Esophagus (tissue), 2 donors: Measurements from ENCODE around the gene KYNU. TPM values are rescaled to one million over a fixed set of nuclear protein-coding genes. Genes with fewer than 3 reads are reported as not detected.
"Not testable (repeated sequence)": the region's sequence is repeated elsewhere in the genome, so short reads cannot be mapped to it uniquely, and the experiment has no call there.

Source experiments
- H3K27ac ChIP-seq, 2 donors: one replicate each; pipeline ENCODE4 v1.5.1; 2013; ENCODE audit warnings: low read depth in 2 of 2, mild to moderate bottlenecking in 2 of 2, inconsistent platforms in 1 of 2, low read length in 1 of 2, moderate library complexity in 1 of 2
- H3K27me3 ChIP-seq, 2 donors: one replicate each; pipeline ENCODE4 v1.6.1; 2013; ENCODE audit warnings: low read length in 2 of 2, control low read depth in 1 of 2, mild to moderate bottlenecking in 1 of 2; ENCODE audit not compliant: insufficient read depth in 2 of 2, control insufficient read depth in 1 of 2
- H3K36me3 ChIP-seq, 2 donors: one replicate each; pipeline ENCODE4 v1.6.1; 2013; ENCODE audit warnings: low read length in 1 of 2; ENCODE audit not compliant: control insufficient read depth in 2 of 2, insufficient read depth in 2 of 2
- H3K4me1 ChIP-seq, 2 donors: one replicate each; pipeline ENCODE4 v1.6.1; 2013; ENCODE audit warnings: low read length in 1 of 2; ENCODE audit not compliant: control insufficient read depth in 2 of 2, insufficient read depth in 2 of 2
- H3K4me3 ChIP-seq, 2 donors: one replicate each; pipeline ENCODE4 v1.5.1; 2013; ENCODE audit warnings: low read length in 2 of 2, mild to moderate bottlenecking in 2 of 2, low read depth in 1 of 2, moderate library complexity in 1 of 2
- H3K9me3 ChIP-seq, 2 donors: one replicate each; pipeline ENCODE4 v1.6.1; 2013; ENCODE audit warnings: mild to moderate bottlenecking in 2 of 2, low read depth in 1 of 2, low read length in 1 of 2, moderate library complexity in 1 of 2; ENCODE audit not compliant: control insufficient read depth in 2 of 2, insufficient read depth in 1 of 2
- WGBS, 2 donors: extraction: QIAGEN DNeasy Blood & Tissue Kit; methylation state at CpG; one replicate each; pipeline ENCODE4 v1.1.7; 2013; 5-methylcytosine and 5-hydroxymethylcytosine counted together
- polyA plus RNA-seq, 2 donors: library from polyadenylated mRNA; stranded (reverse); fragments of 200-250 nt; gene quantifications; one replicate each; pipeline ENCODE4 v1.2.3, GENCODE V29; 2013
- donor health status: healthy with polysubstance abuse.
- donor health status: Bipolar disorder and iron deficiency.

KYNU gene
- polyA plus RNA-seq, 2 donors, result 2.4 to 2.7 TPM

DNA sequence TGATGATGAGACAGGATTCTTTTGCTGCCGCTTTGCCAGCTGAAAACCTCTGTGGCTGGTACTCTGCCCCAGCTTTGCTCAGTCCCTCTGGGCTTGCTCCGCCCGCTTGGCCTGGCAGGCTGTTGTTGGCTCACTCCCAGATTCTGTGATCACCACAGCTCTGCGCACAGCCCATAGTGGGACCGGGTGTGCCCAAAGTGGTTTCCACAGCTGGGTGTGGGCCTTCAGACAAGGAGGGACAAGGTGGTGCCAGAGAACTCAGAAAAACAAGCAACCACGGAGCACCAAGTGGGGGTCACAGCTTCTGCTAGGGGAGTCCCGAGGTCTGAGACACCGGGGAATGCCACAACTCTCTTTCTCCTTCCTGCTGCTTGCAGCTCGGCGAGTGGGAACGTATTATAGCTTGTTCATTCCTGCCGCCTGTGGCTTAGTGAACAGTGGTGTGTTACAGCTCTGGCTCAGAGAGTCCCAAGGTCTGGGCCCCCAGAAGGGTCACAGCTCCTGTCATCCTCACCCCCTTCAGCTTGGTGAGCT, 9.2 kb upstream of the KYNU start:
- H3K27me3 ChIP-seq, result no peaks in the 10 kb centered on the region
- H3K36me3 ChIP-seq, result no peaks in the 10 kb centered on the region
- peak overlapping the region; percentile 88 to 89 for H3K27ac ChIP-seq
- peak overlapping the region in 1 of 2 donors; percentile 2 for H3K4me3 ChIP-seq
- no peaks in the 10 kb centered on the region for H3K9me3 ChIP-seq
- H3K4me1 ChIP-seq, result peaks cover 0 to 7% of the 10 kb centered on the region in 2 donors
- 32 to 51% methylated on average over 12 of the region's 12 CpGs for WGBS, 2 donors

DNA sequence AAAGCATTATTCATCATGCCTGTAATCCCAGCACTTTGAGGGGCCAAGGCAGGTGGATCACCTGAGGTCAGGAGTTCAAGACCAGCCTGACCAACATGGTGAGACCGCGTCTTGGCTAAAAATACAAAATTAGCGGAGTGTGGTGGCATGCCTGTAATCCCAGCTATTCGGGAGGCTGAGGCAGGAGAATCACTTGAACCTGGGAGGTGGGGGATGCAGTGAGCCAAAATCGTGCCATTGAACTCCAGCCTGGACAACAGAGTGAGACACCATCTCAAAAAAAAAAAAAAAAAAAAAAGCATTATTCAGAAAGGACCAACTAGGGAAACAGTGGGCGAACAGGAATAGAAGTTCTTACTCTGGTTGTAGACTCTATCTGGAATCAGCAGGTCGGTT, 8.4 kb upstream of the KYNU start:
- H3K27ac ChIP-seq, result peak overlapping the region in 1 of 2 donors; percentile 88

DNA sequence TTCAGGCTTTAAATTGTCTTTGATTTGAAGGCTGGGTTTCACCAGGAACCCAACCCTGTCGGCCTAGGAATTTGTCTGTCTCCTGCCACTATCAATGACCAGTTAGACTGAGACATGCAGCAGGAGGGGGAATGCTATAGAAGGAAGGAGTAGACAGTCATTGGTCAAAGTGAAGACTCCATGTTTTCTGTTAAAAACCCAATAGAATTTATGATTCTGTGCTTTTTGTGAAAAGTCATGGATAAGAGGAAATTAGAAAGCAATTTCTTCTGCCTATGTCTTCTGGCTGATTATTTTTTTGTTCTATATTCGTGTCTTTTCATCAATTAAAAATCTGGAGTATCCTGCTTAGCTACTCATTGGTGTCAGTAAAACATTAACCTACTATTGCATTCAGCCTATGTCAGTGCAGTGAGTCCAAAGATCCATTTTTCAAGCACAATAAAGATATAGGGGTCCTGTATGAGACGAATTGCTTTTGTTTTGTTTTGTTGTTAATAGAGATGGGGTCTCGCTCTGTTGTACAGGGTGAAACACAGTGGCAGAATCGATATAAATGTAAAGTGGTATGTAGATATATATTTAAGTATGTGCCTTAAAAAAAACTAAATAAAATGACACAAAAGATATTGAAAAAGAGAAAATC, 7.9 kb upstream of the KYNU start:
- Histone ChIP-seq H3K27ac (no peak overlapping the region), H3K4me3 (no peak overlapping the region), H3K27me3 (no peaks in the 10 kb centered on the region), H3K4me1 (peaks cover 2 to 7% of the 10 kb centered on the region in 2 donors), H3K9me3 (no peaks in the 10 kb centered on the region), H3K36me3 (no peaks in the 10 kb centered on the region)
- WGBS, 2 donors, result 68 to 87% methylated on average over 5 of the region's 5 CpGs

More for the DNA sequence above, 8.4 kb upstream of the KYNU start:
- WGBS, 2 donors, result 82 to 90% methylated on average over 7 of the region's 7 CpGs
- H3K9me3 ChIP-seq, H3K4me3 ChIP-seq, H3K4me1 ChIP-seq, H3K36me3 ChIP-seq, H3K27me3 ChIP-seq: not testable (repeated sequence)

DNA sequence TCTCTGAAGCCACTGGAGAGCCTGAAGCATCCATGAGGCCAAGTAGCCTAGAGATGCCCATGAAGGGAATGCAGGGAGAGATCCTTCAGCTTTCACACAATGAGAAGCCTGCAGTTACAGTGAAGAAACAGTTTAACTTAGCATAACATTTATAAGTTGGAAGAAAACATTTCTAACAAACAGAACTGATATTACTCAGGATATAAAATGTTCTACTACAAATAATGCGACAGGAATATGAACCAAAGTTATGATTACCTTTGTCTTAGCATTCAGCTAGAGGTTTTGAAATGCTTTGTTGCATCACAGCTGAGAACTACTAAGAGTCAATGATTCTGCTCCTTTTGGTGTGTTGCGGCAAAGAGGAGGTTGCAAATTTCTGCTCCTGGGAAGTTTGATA, 6.9 kb upstream of the KYNU start:
- H3K27me3 ChIP-seq, result no peaks in the 10 kb centered on the region
- WGBS, 2 donors, result 90 to 92% methylated on average over 2 of the region's 2 CpGs
- no peaks in the 10 kb centered on the region for H3K36me3 ChIP-seq
- no peaks in the 10 kb centered on the region for H3K9me3 ChIP-seq
- H3K27ac ChIP-seq, result no peak overlapping the region
- peaks cover 2 to 7% of the 10 kb centered on the region in 2 donors for H3K4me1 ChIP-seq
- no peak overlapping the region for H3K4me3 ChIP-seq

DNA sequence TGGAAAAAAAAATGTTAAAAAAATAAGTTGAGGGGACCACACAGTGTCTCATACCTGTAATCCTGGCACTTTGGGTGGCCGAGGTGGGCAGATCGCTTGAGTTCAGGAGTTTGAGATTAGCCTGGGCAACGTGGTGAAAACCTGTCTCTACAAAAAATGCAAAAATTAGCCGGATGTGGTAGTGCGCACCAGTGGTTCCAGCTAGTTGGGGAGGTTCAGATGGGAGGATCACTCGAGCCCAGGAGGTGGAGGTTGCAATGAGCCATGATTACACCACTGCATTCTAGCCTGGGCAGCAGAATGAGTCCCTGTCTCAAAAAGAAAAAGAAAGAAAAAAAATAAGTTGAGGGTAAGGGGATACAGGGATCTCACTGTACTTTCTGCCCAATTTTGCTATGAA, 6.1 kb upstream of the KYNU start:
- Histone ChIP-seq H3K9me3 (no peaks in the 10 kb centered on the region), H3K4me3 (no peak overlapping the region), H3K4me1 (peaks cover 2 to 7% of the 10 kb centered on the region in 2 donors), H3K27me3 (no peaks in the 10 kb centered on the region), H3K27ac (no peak overlapping the region), H3K36me3 (no peaks in the 10 kb centered on the region)
- WGBS, 2 donors, result 86 to 92% methylated on average over 6 of the region's 6 CpGs

DNA sequence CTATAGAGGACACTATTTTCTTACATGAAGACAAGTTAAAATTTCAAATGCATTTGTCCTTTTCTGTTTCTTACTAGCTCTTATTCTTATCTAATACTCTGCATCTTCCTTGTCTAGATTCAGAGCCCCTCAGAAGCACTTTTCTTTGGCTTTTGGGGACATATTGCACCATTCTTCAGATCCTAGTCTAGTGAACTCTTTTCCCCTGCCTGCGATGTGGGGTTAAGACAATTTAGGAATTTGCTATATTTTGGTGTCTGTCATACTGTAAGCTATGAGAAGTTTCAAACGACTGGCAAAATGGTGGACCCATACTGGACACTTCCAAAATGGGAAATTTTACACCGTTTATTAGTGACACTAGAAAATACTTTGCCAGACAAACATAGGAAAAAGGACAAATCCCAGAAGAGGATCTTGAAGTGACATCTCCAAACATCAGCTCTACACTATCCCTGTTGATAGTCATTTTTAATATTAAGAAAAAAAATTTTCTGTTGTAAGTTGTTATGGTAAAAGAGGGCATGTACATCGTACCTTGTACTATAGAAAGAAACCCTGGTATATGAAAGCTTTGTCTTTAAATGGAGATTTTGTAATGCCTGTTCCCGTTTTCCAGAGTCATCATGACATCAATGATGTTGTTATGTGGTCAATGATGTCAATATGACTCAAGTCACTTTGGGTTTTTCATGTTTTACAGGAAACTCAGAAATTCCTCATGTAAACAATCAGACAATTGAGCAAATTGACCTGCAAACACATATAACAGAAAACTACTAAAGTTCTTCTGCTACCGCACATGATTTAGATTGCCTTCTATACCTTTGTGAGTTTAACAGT, 4.4 kb upstream of the KYNU start:
- H3K9me3 ChIP-seq, result no peaks in the 10 kb centered on the region
- no peaks in the 10 kb centered on the region for H3K36me3 ChIP-seq
- no peak overlapping the region for H3K4me3 ChIP-seq
- 73 to 79% methylated on average over 6 of the region's 6 CpGs for WGBS, 2 donors
- H3K27me3 ChIP-seq, result no peaks in the 10 kb centered on the region
- H3K4me1 ChIP-seq, result peaks cover 2 to 7% of the 10 kb centered on the region in 2 donors
- H3K27ac ChIP-seq, result no peak overlapping the region

DNA sequence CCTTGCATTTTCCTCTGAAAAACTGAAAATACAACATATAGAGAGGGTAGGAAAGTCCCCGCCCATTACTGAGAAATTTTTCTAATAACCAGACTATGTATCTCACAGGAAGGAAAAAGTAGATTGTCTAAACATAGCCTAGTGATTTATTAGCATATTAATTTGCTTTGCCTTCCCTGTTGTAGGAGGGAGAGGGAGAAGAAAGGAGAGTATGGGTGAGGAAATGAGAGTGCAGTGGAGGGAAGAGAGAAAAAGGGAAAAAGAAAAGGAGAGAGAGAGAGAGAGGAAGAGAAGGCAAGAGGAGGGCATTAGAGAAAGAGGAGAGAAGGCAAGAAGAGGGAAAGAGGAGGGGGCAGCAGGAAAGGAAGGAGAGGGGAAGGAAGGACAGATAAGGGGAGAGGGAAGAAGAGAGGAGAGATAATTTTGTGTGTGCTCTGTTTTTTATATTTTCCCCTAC, 3.6 kb upstream of the KYNU start:
- H3K4me1 ChIP-seq, result peaks cover 2% of the 10 kb centered on the region in 2 donors
- no peaks in the 10 kb centered on the region for H3K9me3 ChIP-seq
- H3K27me3 ChIP-seq, result no peaks in the 10 kb centered on the region
- WGBS, 2 donors, result 80 to 81% methylated on average over 1 of the region's 1 CpG
- peak overlapping the region; percentile 67 to 77 for H3K27ac ChIP-seq
- no peaks in the 10 kb centered on the region for H3K36me3 ChIP-seq
- H3K4me3 ChIP-seq, result no peak overlapping the region

DNA sequence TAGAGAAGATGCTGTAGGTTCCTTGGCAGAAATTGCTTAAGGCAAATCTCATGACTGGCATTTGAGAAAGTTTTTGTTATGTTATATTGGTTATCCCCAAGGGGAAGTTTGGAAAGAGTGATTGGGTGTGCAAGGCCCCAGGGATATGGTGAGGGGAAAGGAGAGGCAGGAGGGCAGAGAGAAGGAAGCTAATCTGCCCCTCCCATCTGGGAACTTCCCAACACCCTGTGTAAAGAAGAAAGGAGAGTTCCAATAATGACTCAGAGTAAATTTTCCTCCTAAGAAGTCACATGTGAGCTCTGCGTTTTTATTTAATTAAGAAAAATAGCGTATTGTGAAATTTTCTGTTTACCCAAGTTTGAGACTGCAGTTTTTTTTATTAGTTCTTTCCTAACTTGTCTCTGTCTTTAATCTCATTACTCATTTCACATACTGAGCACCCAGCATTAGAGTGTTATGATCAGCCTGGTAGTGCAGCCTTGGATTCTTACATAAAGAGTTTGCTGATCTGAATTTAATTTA, 3.1 kb upstream of the KYNU start:
- no peak overlapping the region for H3K4me3 ChIP-seq
- peaks cover 0 to 2% of the 10 kb centered on the region in 2 donors for H3K4me1 ChIP-seq
- H3K9me3 ChIP-seq, result no peaks in the 10 kb centered on the region
- peak overlapping the region; percentile 67 to 77 for H3K27ac ChIP-seq
- no peaks in the 10 kb centered on the region for H3K36me3 ChIP-seq
- no peaks in the 10 kb centered on the region for H3K27me3 ChIP-seq
- WGBS, 2 donors, result 17 to 27% methylated on average over 2 of the region's 2 CpGs

DNA sequence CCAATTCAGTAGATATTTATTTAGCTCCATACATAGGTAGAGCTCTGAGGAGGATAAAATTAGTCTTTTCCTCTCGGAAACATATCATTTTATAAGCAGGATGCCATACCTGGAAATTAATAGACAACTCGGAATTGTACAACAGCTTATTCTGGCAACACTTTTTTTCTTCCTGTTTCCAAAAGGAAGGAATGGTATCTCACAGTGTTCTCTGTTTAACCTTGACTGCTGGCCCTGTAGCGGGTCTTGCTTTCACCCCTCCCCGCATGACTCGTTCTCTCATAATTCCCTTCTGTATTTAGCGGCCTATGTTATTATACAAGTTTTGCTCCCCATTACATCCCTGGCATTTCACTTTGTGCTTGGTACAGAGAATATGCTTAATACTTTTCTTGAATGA, 2.5 kb upstream of the KYNU start:
- peaks cover 0 to 2% of the 10 kb centered on the region in 2 donors for H3K4me1 ChIP-seq
- no peaks in the 10 kb centered on the region for H3K36me3 ChIP-seq
- peak overlapping the region; percentile 56 to 60 for H3K27ac ChIP-seq
- H3K4me3 ChIP-seq, result no peak overlapping the region
- 75 to 76% methylated on average over 6 of the region's 6 CpGs for WGBS, 2 donors
- H3K27me3 ChIP-seq, result no peaks in the 10 kb centered on the region
- H3K9me3 ChIP-seq, result no peaks in the 10 kb centered on the region
